SK-N-SH treated with all-trans-retinoic acid at 6 μM for 48 hours (cell line): ENCODE data around the gene SMAP1.

Experiments used
- ATAC-seq: fragments of 200-7000 bp; cut with Tn5 transposase; 3 replicates; pipeline ENCODE4 v1.9.1; 2020; ENCODE audit warnings: mild to moderate bottlenecking, moderate library complexity
- ARNTL ChIP-seq: fragments of 450-650 bp; formaldehyde crosslinking; IDR thresholded peaks from 2 replicates; pipeline ENCODE4 v1.5.0; 2020; ENCODE audit warnings: low read depth, mild to moderate bottlenecking, moderate library complexity, borderline replicate concordance
- BACH2 ChIP-seq: fragments of 250-450 bp; sonication (Bioruptor Pico); IDR thresholded peaks from 2 replicates; pipeline ENCODE4 v1.9.0; 2021; ENCODE audit warnings: mild to moderate bottlenecking, borderline replicate concordance
- CSDC2 ChIP-seq: fragments of 250-450 bp; sonication (Bioruptor Pico); IDR thresholded peaks from 2 replicates; pipeline ENCODE4 v1.5.0; 2020; ENCODE audit warnings: mild to moderate bottlenecking, moderate library complexity
- CSRNP3 ChIP-seq: fragments of 250-450 bp; sonication (Bioruptor Pico); IDR thresholded peaks from 2 replicates; pipeline ENCODE4 v1.5.1; 2021; ENCODE audit warnings: mild to moderate bottlenecking, moderate library complexity
- ESRRG ChIP-seq: fragments of 250-450 bp; sonication (Bioruptor Pico); IDR thresholded peaks from 2 replicates; pipeline ENCODE4 v1.6.1; 2021; ENCODE audit warnings: mild to moderate bottlenecking
- GLIS3 ChIP-seq: fragments of 250-450 bp; sonication (Bioruptor Pico); IDR thresholded peaks from 2 replicates; pipeline ENCODE4 v1.5.0; 2020; ENCODE audit warnings: mild to moderate bottlenecking, moderate library complexity
- ISL1 ChIP-seq: fragments of 250-450 bp; sonication (Bioruptor Pico); IDR thresholded peaks from 2 replicates; pipeline ENCODE4 v2.1.2; 2022; ENCODE audit warnings: mild to moderate bottlenecking, moderate library complexity
- OSR1 ChIP-seq: fragments of 250-450 bp; sonication (Bioruptor Pico); IDR thresholded peaks from 2 replicates; pipeline ENCODE4 v1.8.0; 2022; ENCODE audit warnings: moderate library complexity, mild to moderate bottlenecking, inconsistent platforms
- PATZ1 ChIP-seq: fragments of 250-450 bp; sonication (Bioruptor Pico); IDR thresholded peaks from 2 replicates; pipeline ENCODE4 v1.8.0; 2020; ENCODE audit warnings: mild to moderate bottlenecking, moderate library complexity, borderline replicate concordance
- POU6F1 ChIP-seq: fragments of 250-450 bp; sonication (Bioruptor Pico); IDR thresholded peaks from 2 replicates; pipeline ENCODE4 v1.8.0; 2021; ENCODE audit warnings: low read depth, mild to moderate bottlenecking, moderate library complexity, borderline replicate concordance
- SNAI2 ChIP-seq: fragments of 250-450 bp; sonication (Bioruptor Pico); IDR thresholded peaks from 2 replicates; pipeline ENCODE4 v1.5.0; 2020; ENCODE audit warnings: mild to moderate bottlenecking, moderate library complexity
- TCF4 ChIP-seq: fragments of 250-450 bp; sonication (Bioruptor Pico); IDR thresholded peaks from 2 replicates; pipeline ENCODE4 v1.8.0; 2021; ENCODE audit warnings: mild to moderate bottlenecking, moderate library complexity, borderline replicate concordance
- TOX ChIP-seq: fragments of 250-450 bp; sonication (Bioruptor Pico); IDR thresholded peaks from 2 replicates; pipeline ENCODE4 v1.8.0; 2021; ENCODE audit warnings: mild to moderate bottlenecking, moderate library complexity, borderline replicate concordance
- ZC3H10 ChIP-seq: fragments of 250-450 bp; sonication (Bioruptor Pico); IDR thresholded peaks from 2 replicates; pipeline ENCODE4 v1.5.1; 2021; ENCODE audit warnings: mild to moderate bottlenecking, moderate library complexity
- ZFP3 ChIP-seq: fragments of 250-450 bp; sonication (Bioruptor Pico); IDR thresholded peaks from 2 replicates; pipeline ENCODE4 v1.5.0; 2020; ENCODE audit warnings: mild to moderate bottlenecking, moderate library complexity
- ZFP30 ChIP-seq: fragments of 450-650 bp; formaldehyde crosslinking; IDR thresholded peaks from 2 replicates; pipeline ENCODE4 v1.5.0; 2022; ENCODE audit warnings: mild to moderate bottlenecking, moderate library complexity
- ZNF565 ChIP-seq: fragments of 450-650 bp; formaldehyde crosslinking; conservative IDR thresholded peaks from 2 replicates; pipeline ENCODE4 v1.5.0; 2020; ENCODE audit warnings: low read depth, mild to moderate bottlenecking, moderate library complexity
- ZNF70 ChIP-seq: fragments of 450-650 bp; formaldehyde crosslinking; IDR thresholded peaks from 2 replicates; pipeline ENCODE4 v1.5.0; 2020; ENCODE audit warnings: mild to moderate bottlenecking, moderate library complexity
- ZNF8 ChIP-seq: fragments of 450-650 bp; formaldehyde crosslinking; IDR thresholded peaks from 2 replicates; pipeline ENCODE4 v1.5.0; 2020; ENCODE audit warnings: mild to moderate bottlenecking, moderate library complexity
- TF ChIP-seq, protein P1 (sequence below): fragments of 250-450 bp; sonication (Bioruptor Pico); IDR thresholded peaks from 2 replicates; pipeline ENCODE4 v1.5.1; 2020; ENCODE audit warnings: low read depth, mild to moderate bottlenecking, moderate library complexity
- TF ChIP-seq, protein P2 (sequence below): fragments of 250-450 bp; sonication (Bioruptor Pico); IDR thresholded peaks from 2 replicates; pipeline ENCODE4 v1.5.0; 2020; ENCODE audit warnings: mild to moderate bottlenecking, moderate library complexity

Gene SMAP1

GRCh38 chr6:70694371-70694770 lies 26.7 kb downstream of the SMAP1 start:
- no peak for ATAC-seq
- TF ChIP-seq ISL1 (no peak), ZNF70 (CRISPR knock-in tag) (no peak), ZFP3 (CRISPR knock-in tag) (no peak), TCF4 (CRISPR knock-in tag) (no peak), PATZ1 (CRISPR knock-in tag) (no peak), ZFP30 (CRISPR knock-in tag) (no peak), ARNTL (CRISPR knock-in tag) (no peak), TOX (CRISPR knock-in tag) (no peak), ESRRG (CRISPR knock-in tag) (no peak), ZC3H10 (CRISPR knock-in tag) (no peak), POU6F1 (CRISPR knock-in tag) (no peak), CSDC2 (CRISPR knock-in tag) (no peak), ZNF8 (CRISPR knock-in tag) (no peak), BACH2 (CRISPR knock-in tag) (no peak), ZNF565 (CRISPR knock-in tag) (no peak), GLIS3 (CRISPR knock-in tag) (no peak), SNAI2 (CRISPR knock-in tag) (no peak), OSR1 (CRISPR knock-in tag) (no peak)
- TF ChIP-seq, protein P1, sequence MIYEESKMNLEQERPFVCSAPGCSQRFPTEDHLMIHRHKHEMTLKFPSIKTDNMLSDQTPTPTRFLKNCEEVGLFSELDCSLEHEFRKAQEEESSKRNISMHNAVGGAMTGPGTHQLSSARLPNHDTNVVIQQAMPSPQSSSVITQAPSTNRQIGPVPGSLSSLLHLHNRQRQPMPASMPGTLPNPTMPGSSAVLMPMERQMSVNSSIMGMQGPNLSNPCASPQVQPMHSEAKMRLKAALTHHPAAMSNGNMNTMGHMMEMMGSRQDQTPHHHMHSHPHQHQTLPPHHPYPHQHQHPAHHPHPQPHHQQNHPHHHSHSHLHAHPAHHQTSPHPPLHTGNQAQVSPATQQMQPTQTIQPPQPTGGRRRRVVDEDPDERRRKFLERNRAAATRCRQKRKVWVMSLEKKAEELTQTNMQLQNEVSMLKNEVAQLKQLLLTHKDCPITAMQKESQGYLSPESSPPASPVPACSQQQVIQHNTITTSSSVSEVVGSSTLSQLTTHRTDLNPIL (CRISPR knock-in tag): no peak

- no peak for TF ChIP-seq ISL1
- TF ChIP-seq ZNF70 (CRISPR knock-in tag): no peak
- TF ChIP-seq POU6F1 (CRISPR knock-in tag): no peak
- no peak for TF ChIP-seq ZFP30 (CRISPR knock-in tag)
- no peak for TF ChIP-seq ZC3H10 (CRISPR knock-in tag)
- TF ChIP-seq CSRNP3 (CRISPR knock-in tag): no peak
- TF ChIP-seq SNAI2 (CRISPR knock-in tag): no peak
- TF ChIP-seq OSR1 (CRISPR knock-in tag): no peak
- no peak for TF ChIP-seq ESRRG (CRISPR knock-in tag)
- TF ChIP-seq, protein P2, sequence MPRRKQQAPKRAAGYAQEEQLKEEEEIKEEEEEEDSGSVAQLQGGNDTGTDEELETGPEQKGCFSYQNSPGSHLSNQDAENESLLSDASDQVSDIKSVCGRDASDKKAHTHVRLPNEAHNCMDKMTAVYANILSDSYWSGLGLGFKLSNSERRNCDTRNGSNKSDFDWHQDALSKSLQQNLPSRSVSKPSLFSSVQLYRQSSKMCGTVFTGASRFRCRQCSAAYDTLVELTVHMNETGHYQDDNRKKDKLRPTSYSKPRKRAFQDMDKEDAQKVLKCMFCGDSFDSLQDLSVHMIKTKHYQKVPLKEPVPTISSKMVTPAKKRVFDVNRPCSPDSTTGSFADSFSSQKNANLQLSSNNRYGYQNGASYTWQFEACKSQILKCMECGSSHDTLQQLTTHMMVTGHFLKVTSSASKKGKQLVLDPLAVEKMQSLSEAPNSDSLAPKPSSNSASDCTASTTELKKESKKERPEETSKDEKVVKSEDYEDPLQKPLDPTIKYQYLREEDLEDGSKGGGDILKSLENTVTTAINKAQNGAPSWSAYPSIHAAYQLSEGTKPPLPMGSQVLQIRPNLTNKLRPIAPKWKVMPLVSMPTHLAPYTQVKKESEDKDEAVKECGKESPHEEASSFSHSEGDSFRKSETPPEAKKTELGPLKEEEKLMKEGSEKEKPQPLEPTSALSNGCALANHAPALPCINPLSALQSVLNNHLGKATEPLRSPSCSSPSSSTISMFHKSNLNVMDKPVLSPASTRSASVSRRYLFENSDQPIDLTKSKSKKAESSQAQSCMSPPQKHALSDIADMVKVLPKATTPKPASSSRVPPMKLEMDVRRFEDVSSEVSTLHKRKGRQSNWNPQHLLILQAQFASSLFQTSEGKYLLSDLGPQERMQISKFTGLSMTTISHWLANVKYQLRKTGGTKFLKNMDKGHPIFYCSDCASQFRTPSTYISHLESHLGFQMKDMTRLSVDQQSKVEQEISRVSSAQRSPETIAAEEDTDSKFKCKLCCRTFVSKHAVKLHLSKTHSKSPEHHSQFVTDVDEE (CRISPR knock-in tag): no peak
- TF ChIP-seq ZNF8 (CRISPR knock-in tag): no peak
- TF ChIP-seq CSDC2 (CRISPR knock-in tag): no peak
- TF ChIP-seq GLIS3 (CRISPR knock-in tag): no peak
- TF ChIP-seq ZNF565 (CRISPR knock-in tag): no peak
- no peak for TF ChIP-seq TCF4 (CRISPR knock-in tag)
- ATAC-seq: no peak
Measured at GRCh38 chr6:70700922-70701876, 33.5 kb downstream of the SMAP1 start.
